ENCODE measurements around the gene RPS2.

DNA sequence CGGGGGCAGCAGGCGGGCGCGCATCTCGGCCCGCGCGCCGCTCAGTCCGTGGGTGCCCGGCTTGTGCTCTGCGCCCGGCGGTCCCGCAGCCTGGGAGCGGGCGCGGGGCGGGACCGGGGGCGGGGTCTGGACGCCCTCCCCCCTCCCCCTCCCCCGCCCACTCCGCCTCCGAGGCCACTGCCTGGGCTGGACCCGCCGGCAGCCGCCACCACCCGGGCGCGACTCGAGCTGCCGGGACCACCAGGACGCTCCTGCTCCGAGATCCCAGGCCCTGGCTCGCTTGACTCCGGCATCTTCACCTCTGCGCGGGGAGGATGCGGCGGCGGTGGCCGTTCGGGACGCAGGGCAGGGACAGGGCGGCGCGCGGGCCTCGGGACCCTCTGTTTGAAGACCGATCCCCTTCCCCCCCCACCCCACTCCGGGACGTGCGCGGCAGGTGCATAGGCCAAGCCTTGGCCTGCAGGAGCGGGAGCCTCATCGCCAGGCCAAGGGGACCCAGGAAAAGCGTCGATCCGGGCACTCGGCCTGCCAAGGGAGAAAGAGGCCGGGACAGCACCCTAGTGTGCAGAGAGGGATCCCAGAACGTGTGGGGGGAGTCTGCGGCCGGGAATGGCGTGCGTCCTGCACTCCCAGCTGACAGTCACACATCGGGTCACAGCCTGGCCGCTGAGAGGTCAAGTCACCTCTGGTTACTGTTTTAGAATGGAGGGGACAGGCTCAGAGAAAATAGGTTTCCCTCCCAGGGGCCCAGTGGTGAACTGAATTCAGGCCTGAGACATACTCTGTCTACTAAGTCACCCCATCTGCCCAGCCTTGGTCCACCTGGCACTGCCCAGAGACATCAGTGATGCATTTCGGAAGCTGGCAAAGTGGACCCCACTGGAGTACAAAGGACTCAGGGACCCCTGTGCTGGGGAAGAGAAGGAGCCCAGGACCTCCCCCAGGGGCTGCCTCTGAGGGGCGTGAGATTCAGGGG is 46.0 kb downstream of the RPS2 start, which contains the start of gene HS3ST6:
- TF ChIP-seq, protein P1, sequence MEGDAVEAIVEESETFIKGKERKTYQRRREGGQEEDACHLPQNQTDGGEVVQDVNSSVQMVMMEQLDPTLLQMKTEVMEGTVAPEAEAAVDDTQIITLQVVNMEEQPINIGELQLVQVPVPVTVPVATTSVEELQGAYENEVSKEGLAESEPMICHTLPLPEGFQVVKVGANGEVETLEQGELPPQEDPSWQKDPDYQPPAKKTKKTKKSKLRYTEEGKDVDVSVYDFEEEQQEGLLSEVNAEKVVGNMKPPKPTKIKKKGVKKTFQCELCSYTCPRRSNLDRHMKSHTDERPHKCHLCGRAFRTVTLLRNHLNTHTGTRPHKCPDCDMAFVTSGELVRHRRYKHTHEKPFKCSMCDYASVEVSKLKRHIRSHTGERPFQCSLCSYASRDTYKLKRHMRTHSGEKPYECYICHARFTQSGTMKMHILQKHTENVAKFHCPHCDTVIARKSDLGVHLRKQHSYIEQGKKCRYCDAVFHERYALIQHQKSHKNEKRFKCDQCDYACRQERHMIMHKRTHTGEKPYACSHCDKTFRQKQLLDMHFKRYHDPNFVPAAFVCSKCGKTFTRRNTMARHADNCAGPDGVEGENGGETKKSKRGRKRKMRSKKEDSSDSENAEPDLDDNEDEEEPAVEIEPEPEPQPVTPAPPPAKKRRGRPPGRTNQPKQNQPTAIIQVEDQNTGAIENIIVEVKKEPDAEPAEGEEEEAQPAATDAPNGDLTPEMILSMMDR (IDR thresholded peaks at IDR 0.05; ENCODE audit: insufficient read depth, low read length, poor library complexity, severe bottlenecking) = no peak
- no peak for TF ChIP-seq EZH2phosphoT487 (conservative IDR thresholded peaks at IDR 0.05; ENCODE audit: low read length)
